Fibroblast of skin of right quadriceps (primary cell): ENCODE results near the gene PTPN7.
"Not testable (repeated sequence)": the region's sequence is repeated elsewhere in the genome, so short reads cannot be mapped to it uniquely, and the experiment has no call there.

Experiments used
- DNase-seq: peaks from one replicate; pipeline ENCODE4 v3.0.0-alpha.2; 2013

PTPN7 gene

DNA sequence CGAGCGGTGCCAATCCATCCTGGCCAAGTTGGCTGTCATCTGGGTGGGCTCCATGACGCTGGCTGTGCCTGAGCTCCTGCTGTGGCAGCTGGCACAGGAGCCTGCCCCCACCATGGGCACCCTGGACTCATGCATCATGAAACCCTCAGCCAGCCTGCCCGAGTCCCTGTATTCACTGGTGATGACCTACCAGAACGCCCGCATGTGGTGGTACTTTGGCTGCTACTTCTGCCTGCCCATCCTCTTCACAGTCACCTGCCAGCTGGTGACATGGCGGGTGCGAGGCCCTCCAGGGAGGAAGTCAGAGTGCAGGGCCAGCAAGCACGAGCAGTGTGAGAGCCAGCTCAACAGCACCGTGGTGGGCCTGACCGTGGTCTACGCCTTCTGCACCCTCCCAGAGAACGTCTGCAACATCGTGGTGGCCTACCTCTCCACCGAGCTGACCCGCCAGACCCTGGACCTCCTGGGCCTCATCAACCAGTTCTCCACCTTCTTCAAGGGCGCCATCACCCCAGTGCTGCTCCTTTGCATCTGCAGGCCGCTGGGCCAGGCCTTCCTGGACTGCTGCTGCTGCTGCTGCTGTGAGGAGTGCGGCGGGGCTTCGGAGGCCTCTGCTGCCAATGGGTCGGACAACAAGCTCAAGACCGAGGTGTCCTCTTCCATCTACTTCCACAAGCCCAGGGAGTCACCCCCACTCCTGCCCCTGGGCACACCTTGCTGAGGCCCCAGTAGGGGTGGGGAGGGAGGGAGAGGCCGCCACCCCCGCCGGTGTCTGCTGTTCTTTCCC is 32.4 kb downstream of the PTPN7 start:
- DNase-seq: no peak

DNA sequence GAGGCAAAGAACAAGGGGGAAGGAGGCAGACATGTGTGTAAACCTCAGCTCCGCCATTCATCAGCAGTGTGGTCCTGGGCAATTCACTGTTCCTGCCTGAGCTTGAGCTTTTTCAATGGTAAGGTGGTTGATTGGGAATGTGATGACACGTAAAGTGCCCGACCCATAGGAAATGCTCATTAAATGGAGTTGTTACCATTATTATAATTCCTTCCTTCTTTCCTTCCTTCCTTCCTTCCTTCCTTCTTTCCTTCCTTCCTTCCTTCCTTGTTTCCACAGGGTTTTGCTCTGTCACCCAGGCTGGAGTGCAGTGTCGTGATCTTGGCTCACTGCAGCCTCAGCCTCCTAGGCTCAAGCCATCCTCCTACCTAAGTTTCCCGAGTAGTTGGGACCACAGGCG is 33.3 kb downstream of the PTPN7 start:
- no peak for DNase-seq

DNA sequence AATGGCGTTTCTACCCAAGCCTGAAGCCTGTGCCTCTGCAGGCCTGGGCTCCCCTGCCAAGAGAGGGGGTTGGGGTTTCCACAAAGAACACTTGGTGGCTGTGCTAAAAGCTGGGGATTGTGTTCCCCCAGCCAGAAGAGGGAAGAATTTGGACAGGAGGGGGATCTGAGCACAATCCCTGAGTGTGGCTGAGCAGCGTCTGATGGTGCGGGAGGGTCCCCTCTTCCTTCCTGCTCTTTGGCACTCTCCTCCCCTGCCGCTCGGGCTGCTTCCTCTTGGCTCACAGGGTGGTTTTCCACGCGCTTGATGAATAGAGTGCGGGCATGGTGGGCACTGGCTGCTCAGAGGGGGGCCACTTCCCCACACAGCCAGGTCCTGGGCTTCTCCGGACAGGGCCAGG is 34.0 kb downstream of the PTPN7 start:
- no peak for DNase-seq

DNA sequence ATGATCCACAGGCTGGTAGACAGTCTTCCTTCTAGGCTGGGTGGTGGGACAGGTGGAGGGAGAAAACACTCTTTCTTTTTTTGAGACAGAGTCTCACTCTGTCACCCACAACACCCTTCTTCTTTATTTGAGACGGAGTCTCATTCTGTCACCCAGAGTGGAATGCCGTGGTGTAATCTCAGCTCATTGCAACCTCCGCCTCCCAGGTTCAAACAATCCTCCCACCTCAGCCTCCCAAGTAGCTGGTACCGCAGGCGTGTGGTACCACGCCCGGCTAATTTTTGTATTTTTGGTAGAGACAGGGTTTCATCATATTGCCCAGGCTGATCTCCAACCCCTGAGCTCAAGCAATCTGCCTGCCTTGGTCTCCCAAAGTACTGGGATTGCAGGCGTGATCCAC is 34.8 kb downstream of the PTPN7 start:
- DNase-seq: no peak

DNA sequence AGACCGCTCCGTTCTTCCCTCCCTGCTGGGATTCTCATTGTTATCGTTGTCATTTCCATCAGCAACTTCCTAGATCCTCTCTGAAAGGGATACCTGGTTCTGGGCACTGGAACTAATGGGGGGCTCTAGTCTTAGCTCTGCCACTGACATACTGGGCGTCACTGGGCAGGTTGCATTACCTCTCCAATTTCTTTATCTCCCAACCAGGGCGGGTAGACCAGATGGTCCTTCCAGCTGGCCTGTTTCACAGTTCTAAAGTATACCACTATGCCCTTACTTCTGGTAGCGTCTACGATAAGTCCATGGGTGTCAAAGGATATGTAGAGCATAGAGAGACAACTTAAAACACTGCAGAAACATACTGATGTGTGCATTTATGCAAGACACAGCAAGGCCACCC is 36.3 kb downstream of the PTPN7 start:
- DNase-seq: no peak

DNA sequence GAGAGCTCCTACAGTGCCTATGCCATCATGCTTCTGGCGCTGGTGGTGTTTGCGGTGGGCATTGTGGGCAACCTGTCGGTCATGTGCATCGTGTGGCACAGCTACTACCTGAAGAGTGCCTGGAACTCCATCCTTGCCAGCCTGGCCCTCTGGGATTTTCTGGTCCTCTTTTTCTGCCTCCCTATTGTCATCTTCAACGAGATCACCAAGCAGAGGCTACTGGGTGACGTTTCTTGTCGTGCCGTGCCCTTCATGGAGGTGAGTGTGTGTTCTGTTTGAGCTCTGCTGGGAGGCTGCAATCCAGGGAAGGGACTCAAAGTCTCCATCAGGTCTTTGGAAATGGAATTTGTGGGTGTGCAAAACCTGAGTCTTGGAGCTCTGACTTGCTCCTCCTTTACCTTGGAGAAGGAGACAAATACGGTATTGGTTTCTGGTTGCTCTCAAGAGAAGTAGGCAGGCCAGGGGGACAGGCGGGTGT is 37.0 kb downstream of the PTPN7 start:
- DNase-seq: no peak

DNA sequence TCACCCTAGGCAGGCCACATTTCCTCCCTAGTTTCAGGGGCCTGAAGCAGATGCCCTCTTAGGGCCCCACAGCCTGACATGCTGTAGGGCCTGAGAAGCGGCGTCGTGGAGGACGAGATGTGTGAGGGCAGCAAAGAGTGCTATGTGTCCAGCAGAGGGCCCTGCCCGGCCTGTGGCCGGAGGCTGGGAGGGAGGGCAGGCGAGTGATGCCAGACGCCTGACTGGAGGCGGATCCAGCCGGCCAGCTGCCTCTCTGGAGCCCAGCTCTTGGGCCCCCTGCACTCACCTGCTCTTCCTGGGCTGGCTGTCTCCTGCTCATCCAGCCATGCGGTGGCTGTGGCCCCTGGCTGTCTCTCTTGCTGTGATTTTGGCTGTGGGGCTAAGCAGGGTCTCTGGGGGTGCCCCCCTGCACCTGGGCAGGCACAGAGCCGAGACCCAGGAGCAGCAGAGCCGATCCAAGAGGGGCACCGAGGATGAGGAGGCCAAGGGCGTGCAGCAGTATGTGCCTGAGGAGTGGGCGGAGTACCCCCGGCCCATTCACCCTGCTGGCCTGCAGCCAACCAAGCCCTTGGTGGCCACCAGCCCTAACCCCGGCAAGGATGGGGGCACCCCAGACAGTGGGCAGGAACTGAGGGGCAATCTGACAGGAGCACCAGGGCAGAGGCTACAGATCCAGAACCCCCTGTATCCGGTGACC is 37.6 kb downstream of the PTPN7 start, which contains the start of gene GPR37L1:
GPR37L1 (plus strand) TSS at position 279 of the 697 bp plus-strand sequence; CDS start at position 326, 47 bp downstream.
- no peak for DNase-seq

DNA sequence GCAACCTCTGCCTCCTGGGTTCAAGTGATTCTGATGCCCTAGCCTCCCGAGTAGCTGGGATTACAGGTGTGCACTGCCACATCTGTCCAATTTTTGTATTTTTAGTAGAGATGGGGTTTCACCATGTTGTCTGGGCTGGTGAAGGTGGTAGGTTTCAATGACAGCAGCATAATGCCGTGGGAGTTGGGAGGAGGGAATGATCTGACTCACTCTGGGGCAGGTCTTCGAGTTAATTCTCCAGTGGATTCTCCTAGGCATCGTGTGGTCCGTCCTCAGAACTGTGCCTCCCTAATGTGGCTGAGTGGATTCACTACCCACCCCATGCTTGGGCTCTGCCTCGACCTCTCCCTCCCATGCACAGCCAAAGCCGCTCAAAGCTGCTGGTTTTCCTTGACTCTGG is 39.4 kb downstream of the PTPN7 start:
- DNase-seq: no peak

DNA sequence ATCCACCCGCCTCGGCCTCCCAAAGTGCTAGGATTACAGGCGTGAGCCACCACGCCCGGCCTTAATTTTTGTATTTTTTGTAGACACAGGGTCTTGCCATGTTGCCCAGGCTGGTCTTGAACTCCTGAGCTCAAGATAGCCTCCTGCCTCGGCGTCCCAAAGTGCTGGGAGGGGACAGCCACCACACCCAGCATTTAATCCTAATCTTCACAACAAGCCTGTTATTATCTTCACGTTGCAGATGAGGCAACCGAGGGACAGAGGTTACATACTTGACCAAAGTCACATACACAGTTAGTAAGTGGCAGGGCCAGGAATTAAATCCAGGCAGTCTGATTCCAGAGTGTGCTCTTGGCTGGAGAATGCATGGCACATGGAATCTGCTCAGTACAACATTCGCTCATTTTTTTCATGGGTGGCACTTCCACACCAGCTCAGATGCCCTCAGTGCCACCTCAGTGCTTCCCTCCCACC is 42.5 kb downstream of the PTPN7 start:
- no peak for DNase-seq

DNA sequence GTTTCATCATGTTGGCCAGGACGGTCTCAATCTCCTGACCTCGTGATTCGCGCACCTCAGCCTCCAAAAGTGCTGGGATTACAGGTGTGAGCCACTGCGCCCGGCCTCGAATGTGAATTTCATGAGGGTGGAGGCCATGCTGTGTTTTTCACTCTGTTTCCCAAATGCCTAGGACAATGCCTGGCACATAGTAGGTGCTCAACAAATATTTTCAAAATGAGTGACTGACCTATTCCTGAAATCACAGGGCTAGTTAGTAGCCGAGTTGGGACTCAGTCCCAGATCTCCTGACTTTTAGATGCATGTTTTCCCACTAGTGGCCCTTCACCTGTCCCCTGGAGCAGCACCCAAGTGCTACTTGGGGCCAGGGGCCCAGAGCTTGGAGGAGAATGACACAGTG is 44.1 kb downstream of the PTPN7 start:
- no peak for DNase-seq

DNA sequence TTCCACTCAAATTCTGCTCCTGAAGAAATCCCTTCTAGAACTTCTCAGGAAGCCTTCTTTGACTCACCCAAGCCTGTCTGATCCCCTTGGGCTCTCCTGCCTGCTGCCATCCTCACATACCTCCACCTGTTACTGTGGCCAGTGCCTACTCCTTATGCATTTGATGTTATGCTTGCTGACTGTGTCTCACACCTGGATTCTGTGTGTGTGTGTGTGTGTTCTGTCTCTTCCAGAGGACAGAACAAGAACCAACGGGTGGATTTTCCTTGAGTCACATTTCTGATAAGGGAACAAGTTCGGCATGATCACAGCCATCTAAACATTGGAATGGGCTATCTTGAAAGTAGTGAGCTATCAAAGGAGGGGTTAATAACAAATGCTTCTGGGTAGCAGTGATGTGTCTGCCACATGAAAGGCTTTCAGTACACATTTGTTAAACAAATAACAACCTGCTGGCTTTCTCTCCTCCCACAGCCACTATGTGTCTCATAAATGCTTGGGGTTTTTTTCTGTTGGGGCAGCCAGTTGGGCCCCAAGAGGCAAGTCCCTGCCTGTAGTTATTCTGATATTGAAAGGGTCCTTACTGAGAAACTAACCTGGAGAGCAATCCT is 46.6 kb downstream of the PTPN7 start:
- DNase-seq: no peak

DNA sequence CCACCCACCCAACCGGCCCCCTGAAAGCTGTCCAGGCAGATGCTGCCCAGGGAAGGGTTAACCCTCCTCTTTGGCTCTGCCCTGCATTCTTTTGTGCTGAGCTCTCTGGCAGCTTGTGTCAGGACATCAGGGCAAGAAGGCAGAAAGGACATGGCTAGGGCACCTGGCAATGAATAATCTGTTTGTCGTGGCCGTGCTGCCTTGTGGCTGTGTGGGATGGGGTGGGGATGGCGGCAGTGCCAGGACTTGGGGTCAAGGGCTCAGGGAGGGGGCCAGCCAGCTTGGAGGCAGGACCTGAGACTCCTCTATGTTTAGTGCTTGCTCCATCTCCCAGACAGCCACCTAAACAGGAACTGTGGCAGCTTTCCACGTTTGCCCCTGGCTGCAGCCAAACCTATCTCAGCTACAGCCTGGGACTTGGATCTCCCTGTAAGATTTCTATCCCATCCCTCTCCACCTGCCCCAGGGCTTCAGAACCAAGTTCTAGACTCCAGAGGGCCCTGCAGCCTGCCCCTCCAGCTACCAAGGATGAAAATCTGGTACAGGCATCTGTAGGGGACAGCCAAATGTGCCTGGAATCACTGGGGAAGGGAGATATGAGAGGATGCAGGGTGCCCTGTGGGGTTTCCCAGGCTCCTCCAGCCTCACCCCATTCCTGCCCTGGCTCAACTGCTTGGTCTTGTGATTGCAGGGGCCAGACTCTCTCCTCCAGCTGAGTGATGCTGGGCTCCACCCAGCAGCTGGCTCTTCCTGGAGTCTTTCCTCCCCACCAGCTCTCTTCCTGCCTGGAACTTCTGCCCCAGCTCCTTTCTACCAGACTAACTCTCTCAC is 47.3 kb downstream of the PTPN7 start:
- DNase-seq: no peak

DNA sequence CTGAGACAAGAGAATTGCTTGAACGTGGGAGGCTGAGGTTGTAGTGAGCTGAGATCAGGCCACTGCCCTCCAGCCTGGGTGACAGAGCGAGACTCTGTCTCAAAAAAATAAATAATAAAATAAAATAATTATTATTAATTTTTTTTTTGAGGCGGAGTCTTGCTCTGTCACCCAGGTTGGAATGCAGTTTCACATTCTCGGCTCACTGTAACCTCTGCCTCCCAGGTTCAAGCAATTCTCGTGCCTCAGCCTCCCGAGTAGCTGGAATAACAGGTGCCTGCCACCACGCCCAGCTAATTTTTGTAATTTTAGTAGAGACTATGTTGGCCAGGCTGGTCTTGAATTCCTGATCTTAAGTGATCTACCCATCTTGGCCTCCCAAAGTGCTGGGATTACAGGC is 48.8 kb downstream of the PTPN7 start:
- DNase-seq: not testable (repeated sequence)

DNA sequence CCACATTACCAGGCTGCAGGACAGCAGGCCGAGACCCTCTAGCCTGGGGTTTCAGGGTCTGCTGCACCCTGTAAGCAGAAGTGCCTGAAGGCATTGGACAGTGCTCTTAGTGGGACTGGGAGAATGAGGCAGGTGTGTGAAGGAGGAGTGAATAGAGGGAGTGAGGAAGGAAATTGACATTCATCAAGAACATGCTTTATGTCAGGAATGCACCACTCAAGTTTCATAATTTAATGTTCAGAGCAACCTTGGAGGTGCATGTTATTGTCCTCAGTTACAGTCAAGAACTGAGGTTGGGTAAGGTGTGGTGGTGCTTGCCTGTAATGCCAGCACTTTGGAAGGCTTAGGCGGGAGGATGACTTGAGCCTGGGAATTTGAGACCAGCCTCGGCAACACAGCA is 49.4 kb downstream of the PTPN7 start:
- DNase-seq: no peak

DNA sequence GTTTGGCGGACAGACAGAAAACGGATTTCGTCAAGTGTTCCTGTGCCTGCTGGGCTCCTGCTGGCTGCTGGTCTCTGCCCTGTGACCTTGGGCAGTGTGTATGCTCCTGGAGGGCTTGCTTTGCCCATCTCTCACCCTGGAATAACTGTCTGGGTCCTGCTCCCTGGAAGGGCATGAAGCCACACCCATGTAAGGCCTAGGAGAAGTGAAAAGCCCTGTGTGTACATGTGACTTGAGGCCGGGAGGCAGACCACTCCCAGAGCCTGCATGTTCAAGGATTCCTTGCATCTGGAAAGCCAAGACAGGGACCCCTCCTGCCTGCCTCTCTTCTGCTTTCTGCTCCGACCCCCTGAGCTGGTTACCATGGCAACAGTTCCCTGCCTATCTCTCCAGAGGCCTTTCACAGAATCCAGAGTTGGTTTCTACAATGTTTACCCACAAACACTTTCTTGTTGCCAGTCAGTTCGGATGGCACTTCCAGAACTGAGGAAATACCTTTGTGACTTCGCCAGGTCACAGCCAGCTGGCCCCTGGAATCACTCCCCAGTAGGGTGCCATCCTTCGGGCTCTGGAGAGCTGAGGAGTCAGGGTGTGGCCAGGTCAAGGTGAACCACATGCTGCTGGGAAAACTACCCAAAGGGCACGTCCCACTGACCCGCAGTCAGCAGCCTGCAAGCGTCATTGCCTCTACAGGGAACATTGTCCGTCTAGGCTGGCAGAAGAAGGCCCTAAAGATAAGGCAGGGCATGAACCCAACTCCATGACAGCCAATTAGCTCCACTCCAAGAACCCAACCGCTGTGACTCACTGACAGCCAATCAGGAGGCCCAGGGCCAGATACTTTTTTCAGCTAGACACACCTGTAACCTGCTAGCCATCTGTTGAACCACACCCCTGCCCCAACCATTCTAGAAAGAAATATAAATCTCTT is 52.3 kb downstream of the PTPN7 start:
- no peak for DNase-seq

DNA sequence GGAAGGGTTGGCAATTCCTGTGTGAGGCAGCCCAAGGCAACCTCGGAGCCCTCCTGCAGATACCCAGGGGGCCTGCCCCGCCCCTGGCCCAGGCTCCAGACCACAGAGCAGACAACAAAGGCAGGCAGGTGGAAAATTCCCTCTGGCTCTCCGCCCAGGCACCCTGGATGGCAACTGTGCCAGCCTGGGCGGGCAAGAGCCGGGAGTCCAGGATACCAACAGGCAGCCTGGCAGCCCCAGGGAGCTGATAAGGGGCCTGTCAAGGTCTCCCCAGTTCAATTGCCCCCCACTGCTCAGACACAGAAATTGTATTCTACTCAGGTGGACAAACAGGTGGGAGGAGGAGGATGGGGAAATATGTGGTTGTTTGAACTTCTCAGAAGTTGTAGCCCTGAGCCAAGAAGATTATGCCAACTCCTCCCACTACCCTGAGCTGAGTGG is 53.1 kb downstream of the PTPN7 start:
- no peak for DNase-seq

DNA sequence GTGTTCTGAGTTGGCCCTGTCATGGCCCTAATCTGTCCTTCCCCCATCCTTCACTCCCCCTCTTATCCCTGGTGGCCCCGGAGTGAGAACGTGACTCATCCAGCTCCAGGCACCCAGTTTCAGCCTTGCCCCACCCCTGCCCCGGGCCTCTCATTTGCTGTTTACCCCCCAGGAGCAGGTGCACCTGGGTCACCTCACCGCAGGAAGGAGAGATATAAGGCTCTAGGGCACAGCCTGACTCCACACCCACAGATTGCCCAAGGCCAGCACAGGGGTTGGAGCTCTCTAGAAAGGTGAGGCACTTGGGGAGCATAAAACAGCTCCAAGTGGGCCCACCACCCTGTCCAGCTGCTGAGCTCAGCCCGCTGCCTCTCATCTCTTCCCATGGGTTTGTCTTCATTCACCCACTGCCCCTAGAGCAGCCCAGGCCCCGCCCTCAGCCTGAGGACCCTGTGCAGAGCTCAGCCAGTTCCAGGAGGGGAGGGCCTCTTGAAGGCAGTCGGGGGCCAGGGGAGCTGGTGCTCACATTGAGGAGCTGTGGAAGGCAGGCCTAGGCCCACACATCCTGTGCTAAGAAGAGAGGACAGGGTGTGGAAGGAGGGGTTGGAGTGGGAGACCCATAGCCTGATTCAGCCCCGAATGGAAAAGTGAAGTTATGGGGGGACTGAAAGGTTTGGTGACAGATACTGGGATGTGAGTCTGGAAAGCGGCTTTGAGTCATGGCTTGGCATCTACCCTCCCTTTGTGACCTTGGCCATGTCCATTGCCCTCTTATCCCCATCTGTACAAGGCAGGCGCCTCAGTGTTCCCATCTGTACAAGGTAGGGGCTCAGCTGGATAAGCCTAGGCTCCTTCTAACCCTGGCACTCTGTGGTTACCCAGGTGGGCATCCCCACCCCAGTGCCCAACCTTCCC is 53.8 kb downstream of the PTPN7 start:
- DNase-seq: no peak

DNA sequence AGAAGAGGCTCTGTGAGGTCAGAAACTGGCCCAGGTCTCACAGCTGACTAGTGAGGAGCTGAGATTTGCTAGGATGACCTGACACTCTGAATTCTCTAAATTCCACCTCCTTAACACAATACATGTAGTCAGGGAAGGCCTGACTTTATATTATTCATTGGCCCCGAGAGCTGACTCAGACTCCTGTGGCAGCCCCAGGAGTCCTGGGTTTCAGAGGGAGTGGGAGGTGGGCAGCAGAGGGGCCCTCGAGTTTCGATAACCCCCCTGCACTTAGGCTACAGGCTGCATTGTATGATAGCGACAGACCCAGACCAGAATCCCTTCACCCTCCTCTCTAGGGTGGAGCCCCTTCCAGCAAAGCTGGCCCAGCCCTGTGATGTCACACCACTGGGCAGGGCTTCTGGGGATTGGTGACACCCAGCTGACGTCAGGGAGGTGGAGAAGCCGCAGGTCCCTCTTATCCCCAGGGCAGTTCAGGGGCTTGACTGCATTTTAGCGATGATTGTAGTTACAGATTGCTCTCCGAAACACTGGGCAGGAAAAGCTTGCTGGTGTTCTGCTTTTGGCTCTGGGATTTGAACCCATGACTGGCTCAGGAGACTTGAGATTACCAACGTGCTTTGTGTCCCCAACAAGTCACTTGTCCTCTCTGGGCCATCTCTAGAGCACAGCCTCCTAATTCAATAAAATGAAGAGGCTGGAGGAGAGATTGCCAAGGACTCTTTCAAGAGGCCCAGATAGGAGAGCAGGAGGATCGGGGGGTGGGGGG is 54.6 kb downstream of the PTPN7 start:
- DNase-seq: peak; percentile 38

DNA sequence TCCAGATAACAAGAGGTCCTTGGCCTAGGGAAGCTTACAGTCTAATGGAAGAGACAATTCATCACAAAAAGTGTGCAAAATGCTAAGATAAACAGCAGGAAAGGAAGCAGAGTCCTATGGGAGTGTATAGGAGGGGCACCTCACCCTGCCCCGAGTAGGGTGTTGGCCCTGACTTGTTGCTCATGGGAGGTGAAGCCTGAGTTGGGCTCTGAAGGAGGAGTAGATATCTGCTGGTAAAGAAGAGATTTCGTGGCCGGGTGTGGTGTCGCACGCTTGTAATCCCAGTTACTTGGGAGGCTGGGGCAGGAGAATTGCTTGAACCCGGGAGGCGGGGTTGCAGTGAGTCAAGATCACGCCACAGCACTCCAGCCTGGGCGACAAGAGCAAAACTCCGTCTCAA is 56.3 kb downstream of the PTPN7 start:
- no peak for DNase-seq

DNA sequence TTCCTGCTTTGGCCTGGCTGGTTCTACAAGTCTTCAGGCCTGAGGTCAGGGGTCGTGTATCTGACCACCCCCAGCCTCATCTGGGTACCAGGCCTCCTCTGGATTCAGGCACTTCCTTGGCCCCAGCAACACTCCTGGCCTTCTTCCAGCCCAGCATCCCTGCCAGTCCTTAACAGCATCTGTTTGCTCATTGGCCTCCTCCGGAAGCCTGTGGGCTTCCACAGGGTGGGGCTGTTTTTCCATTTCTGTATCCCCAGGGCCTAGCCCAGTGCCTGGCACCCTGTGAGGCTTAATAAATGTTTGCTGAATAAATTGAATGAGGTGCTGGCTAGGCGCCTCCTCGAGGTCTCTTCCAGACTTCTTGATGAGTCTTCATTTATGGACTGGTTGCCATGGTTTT is 59.2 kb downstream of the PTPN7 start:
- DNase-seq: no peak
